SU-DHL-6 (cell line): ENCODE data around the gene GCNT4.

Experiments
- CTCF ChIP-seq: fragments of 200-600 bp; sonication (generic); IDR thresholded peaks from one replicate; pipeline ENCODE4 v1.5.1; 2017; ENCODE audit warnings: antibody characterized with exemption, mild to moderate bottlenecking, low read length, moderate library complexity; ENCODE audit not compliant: insufficient read depth, poor library complexity, severe bottlenecking
- EZH2phosphoT487 ChIP-seq: fragments of 200-600 bp; sonication (generic), shearing (Covaris generic); conservative IDR thresholded peaks from 2 replicates; pipeline ENCODE4 v1.6.1; 2018; ENCODE audit warnings: mild to moderate bottlenecking, antibody characterized with exemption, low read length, moderate library complexity, mixed read lengths

DNA sequence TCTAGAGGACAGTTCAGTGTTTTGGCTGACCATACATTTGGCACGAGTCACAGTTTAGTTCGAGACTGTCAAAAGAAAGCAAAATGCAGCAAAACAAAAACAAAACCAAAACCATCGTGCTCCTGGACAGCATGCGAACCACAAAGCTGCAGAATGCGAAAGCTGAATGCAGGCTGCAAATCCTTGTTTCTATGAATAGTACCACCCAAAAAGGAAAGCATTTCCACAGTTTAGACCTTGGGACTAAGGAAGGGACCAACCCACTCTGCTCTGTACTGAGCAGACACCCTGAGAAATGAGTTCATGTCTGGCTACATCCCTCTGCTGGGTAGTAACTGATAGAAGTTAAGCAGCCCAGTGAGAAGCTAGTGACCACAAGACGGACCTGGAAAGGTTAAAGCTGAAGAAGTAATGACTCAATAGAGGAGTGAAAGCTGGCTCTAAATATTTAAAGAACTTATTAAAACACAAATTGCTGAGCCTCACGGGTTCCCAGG, 3.9 kb downstream of the GCNT4 start:
- TF ChIP-seq CTCF = no peak
- no peak for TF ChIP-seq EZH2phosphoT487
